A549 (cell line): ENCODE data around the gene NDUFB4.

ENCODE experiments used
- CBX2 ChIP-seq: fragments of 200-600 bp; sonication (generic); IDR thresholded peaks from 2 replicates; pipeline ENCODE4 v1.6.1; 2016; ENCODE audit warnings: low read depth, mild to moderate bottlenecking, borderline replicate concordance
- CTCF ChIP-seq: fragments of >200 bp; sonication (Bioruptor Twin); formaldehyde crosslinking; IDR thresholded peaks from 3 replicates; pipeline ENCODE4 v1.5.1; 2016
- HMGXB4 ChIP-seq: fragments of 250-450 bp; sonication (Bioruptor Pico); IDR thresholded peaks from 2 replicates; pipeline ENCODE4 v1.5.0; 2021; ENCODE audit warnings: mild to moderate bottlenecking, moderate library complexity, borderline replicate concordance
- JUN ChIP-seq, 2 experiments: fragments of >200 bp; sonication (Bioruptor Twin); formaldehyde crosslinking; IDR thresholded peaks; 2 replicates in 1 of 2; 3 replicates in 1 of 2; pipeline ENCODE4 v1.6.1; 2016 to 2017
- MAX ChIP-seq: IDR thresholded peaks from 2 replicates; pipeline ENCODE4 v1.6.1; 2012
- NFE2L2 ChIP-seq: fragments of 150-350 bp; conservative IDR thresholded peaks from 2 replicates; pipeline ENCODE4 v1.6.1; 2014; ENCODE audit warnings: low read length
- TF ChIP-seq, protein P1 (sequence below): fragments of 200-600 bp; sonication (generic); IDR thresholded peaks from 2 replicates; pipeline ENCODE4 v1.6.1; 2016; ENCODE audit warnings: antibody characterized with exemption, mild to moderate bottlenecking, moderate library complexity

DNA sequence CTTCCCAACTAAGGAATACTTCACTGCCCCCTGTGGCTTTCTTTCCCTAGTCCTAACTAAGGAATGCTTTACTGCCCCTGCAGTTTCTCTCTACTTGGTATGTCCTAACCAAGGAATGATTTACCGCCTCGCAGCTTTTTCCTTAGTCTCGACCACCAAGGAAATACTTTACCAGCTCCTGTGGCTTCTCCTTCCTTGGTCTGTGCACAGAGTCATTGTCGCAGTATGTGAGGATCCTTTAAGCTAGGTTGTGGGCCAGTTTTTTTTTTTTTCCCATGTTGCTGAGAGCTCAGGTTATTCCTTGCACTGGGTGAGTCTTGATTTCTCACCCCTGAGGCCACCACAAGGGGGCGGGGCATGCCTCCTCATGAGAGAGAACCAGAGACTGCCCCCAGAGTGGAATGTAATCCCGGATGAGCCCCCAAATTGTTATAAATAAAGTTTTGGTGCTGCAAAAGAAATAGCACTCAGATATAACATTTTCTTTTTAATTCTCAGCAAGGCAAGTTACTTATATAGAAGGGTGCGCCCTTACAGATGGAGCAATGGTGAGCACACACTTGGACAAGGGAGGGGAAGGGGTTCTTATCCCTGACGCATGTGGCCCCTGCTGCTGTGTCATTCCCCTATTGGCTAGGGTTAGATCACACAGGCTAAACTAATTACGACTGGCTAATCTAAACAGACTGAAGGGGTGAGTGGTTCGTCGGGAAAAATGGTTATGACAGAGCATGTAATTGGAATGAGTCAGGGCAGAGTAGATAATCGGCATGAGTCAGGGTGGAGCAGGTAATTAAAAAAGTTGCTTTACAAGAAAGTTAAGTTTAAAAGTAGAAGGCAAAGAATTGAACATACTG is 27.0 kb downstream of the NDUFB4 start:
- TF ChIP-seq CTCF = peak; percentile 77
- no peak for TF ChIP-seq HMGXB4 (CRISPR knock-in tag)
- TF ChIP-seq, protein P1, sequence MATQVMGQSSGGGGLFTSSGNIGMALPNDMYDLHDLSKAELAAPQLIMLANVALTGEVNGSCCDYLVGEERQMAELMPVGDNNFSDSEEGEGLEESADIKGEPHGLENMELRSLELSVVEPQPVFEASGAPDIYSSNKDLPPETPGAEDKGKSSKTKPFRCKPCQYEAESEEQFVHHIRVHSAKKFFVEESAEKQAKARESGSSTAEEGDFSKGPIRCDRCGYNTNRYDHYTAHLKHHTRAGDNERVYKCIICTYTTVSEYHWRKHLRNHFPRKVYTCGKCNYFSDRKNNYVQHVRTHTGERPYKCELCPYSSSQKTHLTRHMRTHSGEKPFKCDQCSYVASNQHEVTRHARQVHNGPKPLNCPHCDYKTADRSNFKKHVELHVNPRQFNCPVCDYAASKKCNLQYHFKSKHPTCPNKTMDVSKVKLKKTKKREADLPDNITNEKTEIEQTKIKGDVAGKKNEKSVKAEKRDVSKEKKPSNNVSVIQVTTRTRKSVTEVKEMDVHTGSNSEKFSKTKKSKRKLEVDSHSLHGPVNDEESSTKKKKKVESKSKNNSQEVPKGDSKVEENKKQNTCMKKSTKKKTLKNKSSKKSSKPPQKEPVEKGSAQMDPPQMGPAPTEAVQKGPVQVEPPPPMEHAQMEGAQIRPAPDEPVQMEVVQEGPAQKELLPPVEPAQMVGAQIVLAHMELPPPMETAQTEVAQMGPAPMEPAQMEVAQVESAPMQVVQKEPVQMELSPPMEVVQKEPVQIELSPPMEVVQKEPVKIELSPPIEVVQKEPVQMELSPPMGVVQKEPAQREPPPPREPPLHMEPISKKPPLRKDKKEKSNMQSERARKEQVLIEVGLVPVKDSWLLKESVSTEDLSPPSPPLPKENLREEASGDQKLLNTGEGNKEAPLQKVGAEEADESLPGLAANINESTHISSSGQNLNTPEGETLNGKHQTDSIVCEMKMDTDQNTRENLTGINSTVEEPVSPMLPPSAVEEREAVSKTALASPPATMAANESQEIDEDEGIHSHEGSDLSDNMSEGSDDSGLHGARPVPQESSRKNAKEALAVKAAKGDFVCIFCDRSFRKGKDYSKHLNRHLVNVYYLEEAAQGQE = no peak
- no peak for TF ChIP-seq CBX2
- no peak for TF ChIP-seq JUN (IDR thresholded peaks at IDR 0.05)
- no peak for TF ChIP-seq NFE2L2
- TF ChIP-seq MAX = no peak
